Stimulated activated CD8-positive, alpha-beta memory T cell treated with anti-CD3 and anti-CD28 coated beads, Interleukin-4, amount 100 ng/mL, for 1 hour (primary cell): Measurements from ENCODE around the gene ADORA3.

ENCODE experiments used
- DNase-seq, 2 donors: peaks; one replicate each; pipeline ENCODE4 v3.0.0-alpha.2; 2020; ENCODE audit warnings: low read depth in 2 of 2, low spot score in 1 of 2

ADORA3 gene

DNA sequence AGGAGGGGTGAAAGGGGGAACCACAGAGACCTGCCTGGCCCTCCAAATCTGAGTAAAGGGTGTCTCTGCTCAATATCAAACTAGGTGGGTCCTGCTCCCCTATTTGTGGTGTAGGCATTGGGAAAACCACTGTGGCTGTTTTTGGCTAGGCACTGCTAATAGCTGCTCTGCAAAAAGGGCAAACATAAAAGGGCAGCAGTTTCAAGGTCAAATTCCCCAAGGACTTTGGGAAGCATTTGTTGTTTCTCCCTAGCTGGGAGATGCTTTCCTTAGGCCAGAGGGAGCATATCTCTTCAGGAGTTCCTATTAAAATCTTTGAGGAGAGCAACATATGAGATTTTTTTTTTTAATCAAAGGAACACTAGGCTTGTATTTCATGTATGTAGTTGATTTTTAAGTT lies 27.2 kb downstream of the ADORA3 start:
- DNase-seq = no peak

DNA sequence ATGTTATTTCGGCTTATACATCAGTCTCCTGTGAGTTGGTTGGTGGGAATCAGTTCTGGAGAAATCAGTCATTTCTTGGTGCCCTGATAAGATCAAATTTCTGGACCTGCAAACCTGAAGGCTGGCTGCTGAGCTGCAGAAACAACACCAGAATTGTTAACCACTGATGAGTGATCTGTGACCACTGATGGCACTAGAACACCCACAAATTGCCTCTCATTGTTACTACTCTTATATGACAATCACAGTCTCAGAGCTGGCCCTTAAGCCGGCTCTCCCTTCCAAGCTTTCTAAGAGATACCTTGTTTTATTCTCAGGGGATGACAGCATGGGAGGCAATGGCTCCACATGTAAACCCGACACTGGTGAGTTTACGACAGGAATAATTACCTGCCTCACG lies 27.7 kb downstream of the ADORA3 start:
- no peak for DNase-seq

DNA sequence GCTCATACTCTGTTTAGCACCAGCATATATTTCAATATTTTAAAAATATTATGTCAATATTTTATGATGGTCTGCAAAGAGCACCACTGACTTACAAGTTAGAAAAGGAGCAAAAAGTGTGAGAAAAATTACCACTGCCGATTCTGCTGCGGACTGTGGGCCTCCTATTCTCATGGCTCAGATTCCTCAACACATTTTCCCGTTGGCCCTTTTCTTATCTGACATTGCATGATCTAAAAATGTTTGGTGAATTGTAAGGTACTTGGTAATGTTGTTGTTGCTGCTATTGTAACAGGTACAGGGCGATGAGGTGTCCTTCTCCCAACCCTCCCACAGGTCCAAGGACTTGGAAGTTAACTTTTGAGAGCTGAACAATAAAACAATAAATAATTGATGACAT lies 28.9 kb downstream of the ADORA3 start:
- DNase-seq = no peak

DNA sequence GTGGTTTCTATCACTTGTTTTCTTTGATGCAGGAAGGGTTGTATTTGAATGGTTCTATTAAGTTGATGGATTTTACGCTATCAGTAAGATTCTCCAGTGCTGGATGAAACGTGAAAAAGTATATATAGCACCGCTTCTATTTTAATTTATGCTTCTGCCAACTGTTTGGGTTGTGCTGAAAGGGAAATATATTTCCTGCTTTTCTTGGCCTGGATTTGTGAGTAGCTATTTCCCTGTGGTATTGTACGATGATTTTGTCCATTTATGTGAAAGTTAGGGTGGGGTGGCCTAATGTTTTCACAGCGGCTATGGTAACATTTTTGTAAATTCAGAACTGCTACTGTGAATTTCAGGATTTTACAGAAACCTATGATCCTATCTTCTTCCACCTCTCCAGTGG lies 29.3 kb downstream of the ADORA3 start:
- DNase-seq = no peak

DNA sequence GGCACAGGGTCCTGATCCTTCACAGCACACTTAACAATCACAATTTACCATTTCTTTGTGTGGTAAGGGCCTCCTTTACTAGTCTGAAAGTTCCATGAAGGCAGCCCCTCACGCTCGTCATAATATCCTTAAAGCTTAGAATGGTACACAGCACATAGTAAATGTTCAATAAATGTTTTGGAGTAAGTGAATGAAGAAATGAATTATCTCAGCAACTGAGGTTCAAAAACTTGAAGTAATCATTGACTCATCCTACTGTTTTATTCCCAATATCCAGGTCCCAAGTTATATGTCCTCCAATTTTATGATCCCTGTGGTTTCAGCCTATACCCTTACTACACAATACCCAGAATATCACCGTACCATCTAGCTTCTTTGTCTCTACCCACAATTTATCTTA lies 31.9 kb downstream of the ADORA3 start:
- DNase-seq = no peak

DNA sequence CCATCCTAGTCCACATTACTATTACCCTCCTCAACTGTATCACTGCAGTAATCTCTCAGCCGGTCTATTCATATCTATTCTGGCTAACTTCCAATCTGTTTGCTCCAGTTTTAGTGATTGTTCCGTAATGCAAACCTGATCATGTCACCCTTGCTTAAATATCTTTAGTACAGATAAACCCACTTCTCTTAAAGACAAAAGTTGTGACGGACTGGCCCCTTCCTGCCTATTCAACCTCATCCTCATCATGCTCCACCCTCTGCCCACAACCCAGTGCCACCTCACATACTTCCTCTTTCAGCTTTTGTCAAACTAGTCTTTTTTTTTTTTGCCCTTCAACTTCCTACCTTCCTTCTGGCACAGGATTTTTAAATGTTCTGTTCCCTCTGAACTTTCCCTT lies 32.4 kb downstream of the ADORA3 start:
- DNase-seq = peak in 1 of 2 donors; percentile 40

DNA sequence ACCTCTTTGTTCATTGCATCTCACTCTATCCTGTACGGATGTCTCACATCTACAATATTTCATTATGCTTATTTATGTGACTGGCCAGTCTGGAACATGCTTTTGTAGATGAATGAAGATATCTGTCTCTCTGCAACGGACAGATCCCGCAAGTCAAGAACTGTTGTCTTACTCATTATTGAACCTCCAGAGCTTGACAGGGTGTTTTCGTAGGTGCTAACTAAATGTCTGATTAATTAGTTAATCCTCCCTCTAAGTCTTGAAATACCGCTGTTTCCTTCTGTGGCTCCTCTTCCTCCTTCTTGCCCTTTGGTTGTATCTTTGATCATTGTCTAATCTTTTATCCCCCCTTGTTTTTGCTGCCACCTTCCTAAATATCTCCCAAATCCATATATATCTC lies 32.8 kb downstream of the ADORA3 start:
- DNase-seq = no peak

DNA sequence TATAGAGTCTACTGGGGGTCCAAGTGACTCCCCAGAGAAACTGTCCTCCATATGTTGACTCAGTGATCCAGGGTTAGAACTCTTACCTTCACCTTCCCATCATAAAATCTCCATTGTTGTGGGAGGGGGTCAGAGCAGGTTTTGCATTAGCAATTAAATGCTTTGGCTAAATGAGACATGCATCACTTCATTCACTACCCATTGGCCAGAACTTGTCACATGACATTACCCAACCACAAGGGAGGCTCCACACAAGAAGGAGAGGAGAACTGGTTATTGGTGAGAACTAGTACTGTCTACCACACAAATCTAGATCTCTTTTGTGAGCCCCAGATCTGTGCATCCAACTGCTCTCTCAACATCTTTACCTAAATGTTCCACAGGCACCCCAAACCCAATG lies 33.9 kb downstream of the ADORA3 start:
- no peak for DNase-seq

DNA sequence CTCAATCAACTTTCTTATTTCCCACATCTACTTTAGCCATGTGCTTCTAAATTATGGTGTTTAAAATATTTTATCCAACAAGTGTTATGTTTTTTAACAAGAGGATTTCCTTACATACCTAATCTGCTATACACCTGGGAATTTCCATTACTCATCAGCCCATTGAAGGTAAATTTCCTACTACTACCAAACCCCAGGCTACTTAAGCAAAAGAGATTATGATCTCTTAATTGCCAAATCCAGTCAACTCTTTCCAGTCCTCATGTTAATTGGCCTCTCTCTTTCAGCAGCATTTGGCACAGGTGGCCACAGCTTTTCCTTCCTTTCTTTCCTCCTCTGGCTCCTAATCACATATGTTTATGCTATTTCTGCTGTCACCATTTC lies 34.7 kb downstream of the ADORA3 start:
- no peak for DNase-seq

DNA sequence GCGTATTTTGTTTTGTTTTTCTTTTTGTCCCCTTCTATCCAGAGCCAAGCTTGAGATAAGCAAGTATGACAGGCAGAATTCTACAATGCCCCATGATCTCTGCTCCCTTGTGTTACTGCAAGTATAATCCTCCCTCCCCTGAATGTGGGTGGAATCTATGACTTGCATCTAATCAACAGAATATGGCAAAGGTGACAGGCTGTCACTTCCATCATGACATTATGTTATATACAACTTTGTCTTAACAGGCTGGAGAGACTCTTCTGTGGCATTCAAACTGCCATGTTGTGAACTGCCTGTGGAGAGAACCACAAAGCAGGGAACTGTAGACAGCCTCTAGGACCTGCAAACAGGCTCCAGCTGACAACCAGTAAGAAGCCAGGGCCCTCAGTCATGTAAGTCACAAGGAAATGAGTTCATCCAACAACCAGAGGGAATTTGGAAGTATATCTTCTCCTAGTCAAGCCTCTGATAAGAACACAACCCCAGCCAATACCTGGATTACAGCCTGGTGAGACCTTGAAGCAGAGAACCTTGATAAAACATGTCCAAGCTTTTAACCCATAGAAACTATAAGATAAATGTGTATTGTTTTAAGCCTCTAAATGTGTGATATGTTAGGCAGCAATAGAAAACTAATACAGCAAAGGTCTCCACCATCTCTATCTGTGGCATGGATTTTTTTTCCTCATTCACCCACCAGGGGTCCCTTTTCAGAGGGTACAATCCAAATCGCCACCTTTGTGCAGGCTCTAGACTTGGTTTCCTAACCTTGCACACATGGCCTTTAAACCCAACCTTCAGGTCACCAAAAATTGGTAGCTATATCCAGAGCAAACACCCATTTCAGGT lies 35.3 kb downstream of the ADORA3 start:
- DNase-seq = no peak

DNA sequence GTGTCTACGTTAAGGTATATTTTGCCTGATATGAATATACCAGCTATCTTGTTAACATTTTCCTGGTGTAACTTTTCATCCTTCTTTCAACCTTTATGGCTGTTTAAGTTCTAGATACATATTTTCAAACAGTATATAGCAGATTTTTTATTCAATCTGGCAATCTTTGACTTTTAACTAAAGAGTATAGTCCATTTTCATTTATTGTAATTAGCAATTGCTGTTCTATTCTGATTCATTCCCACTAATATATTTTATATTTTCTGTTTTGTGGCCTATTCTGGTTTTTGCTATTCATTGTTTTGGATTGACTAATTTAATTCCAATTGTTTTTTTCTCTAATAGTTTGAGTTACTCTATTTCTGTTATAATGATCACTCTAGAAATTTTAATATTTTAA lies 37.0 kb downstream of the ADORA3 start:
- no peak for DNase-seq

DNA sequence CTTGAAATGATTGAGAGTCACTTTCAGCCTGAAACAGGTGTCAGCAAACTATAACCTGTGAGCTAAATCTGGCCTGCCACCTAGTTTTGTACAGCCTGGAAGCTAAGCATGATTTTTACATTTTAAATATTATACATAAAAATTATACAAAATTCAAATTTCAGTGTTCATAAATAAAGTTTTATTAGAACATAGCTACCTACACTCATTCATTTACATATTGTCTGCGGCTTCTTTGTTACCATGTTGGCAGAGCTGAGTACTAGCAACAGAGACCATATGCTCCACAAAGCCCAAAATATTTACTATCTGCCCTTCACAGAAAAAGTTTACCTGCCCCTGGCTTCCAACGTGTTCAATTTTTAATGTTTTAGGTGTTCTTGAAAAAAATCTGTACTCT lies 37.7 kb downstream of the ADORA3 start:
- DNase-seq = no peak

DNA sequence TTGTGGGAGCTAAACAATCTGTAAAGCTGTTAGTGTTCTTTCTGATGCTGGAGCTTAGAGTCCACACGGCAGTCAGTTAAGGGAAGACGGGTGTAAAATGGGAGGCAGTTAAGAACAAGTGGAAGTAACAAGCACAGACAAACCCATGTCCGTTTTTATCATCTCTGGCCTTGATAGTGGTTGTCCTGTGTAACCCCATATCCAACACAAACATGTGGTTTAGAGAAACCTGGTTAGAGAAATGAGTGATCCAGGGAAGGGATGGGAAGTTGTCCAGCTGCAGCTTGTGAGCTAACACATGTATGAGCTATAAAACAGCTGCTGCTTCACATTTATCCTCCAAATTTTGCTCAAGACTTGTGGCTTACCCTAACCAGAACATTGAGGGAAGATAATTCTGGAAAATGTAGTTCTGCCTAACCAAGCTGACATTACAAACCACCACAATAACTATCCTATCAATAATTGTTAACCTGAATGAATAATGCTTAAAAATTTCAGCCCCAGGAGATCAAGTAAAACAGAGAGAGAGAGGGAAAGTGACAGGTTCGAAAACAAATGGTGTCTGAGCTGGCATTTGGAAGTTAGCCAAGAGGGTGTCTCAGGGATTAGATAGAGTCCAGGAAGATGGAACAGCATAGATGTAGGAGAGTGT lies 40.3 kb downstream of the ADORA3 start:
- DNase-seq = no peak

DNA sequence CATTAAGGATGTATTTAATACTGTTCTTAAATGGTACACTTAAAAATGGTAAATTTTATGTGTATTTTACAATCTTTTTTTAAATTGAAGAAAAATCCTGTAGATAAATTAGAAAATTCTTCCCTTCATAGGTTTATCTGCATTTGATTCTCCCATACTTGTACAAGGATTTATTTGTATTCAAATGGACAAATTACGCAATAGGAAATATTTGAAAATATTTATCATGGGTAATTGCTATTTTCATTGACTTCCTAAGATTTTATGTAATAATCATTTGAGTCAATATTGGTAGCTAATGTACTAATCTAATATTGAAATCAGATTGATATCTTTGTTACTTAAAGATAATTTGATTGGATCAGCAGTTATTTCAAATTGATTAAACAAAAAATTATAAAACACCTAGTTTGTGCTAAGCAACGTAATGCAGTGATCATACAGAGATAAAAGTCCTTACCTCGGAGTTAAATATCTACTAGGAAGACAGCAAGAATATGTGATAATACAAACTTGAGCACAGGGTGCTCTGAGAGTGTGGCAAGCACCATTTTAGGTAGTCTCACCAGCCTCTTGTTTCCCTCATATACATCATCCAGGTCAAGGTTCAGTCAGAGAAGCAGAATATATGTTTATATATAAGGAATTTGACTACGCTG lies 40.9 kb downstream of the ADORA3 start:
- DNase-seq = no peak

DNA sequence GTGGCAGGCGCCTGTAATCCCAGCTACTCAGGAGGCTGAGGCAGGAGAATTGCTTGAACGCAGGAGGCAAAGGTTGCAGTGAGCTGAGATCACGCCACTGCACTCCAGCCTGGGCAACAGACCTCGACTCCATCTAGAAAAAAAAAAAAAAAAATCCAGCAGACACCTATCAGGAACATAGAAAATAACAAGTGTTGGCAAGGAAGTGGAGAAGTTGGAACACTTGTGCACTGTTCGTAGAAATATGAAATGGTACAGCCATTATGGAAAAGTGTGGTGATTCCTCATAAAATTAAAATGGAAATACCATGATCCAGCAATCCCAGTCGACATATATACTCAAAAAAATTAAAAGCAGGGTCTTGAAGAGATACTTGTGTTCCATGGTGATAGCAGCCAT lies 41.7 kb downstream of the ADORA3 start:
- DNase-seq = no peak

DNA sequence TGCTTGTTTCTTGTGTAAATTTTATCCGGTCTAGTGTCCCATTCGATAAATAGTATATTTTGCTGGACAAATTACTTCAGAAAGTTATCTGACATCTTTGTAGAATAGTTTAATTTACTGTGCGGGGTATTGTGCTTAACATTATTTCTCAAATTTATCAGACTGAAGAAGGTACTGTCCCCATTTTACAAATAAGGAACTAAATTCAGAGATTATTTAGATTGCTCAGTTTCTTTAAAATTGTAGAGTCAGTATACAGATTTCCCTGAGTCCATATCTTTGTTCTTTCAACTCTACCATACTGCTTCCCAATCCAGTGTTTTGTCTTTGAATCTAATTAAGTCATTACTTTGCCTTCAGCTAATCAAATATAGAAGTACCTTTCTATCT lies 47.8 kb downstream of the ADORA3 start:
- no peak for DNase-seq

DNA sequence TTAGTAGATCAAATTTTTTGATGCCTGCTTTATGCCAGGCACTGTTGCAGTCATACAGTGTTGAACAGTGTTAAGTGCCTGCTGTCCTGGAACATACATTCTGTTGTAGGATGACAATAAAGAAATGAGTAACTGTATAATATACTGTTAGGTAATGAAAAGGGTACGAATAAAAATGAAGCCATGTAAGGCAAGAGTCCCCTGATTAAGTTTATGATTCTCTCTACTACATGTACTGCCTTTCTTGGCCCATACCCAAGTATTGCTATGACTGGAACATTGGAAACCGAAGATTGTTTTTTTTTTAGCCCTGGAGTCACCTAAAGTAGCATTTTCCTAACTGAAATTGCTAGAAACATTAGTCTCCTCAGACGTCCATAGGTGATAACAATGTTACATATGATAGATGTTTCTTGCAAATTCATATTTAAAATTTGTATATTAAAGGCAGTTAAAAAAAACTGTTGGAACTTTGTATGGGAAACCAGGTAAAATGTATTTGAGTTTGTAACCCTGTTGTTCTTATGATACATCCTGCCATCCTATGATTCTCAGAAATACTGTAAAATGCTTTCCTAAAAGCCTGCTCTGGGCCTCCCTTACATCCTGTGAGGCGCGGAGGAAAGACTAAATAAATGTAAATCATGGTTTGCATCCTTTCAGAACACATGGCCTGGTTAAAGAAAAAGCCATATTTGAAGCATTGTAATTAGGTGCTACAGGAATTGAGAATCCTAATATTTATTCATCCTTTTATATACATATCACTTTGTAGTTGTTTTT lies 48.4 kb downstream of the ADORA3 start:
- no peak for DNase-seq

DNA sequence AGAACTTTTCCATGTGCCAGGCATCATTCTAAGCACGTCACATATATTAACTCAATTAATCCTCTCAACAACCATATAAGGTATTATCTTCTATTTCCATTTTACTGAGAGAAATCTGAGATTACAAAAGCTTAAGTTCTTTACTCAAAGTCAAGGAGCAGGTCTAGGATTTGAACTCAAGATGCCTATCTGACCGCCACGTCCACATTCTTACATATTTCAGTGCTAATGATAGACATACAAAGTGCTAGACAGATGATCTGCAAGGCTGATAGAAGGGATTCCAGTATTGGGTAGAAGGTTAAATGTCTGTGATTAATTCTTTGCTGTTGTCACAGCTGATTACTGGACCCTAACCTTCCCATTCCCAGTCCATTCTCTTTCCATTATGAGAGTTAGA lies 49.7 kb downstream of the ADORA3 start:
- no peak for DNase-seq

DNA sequence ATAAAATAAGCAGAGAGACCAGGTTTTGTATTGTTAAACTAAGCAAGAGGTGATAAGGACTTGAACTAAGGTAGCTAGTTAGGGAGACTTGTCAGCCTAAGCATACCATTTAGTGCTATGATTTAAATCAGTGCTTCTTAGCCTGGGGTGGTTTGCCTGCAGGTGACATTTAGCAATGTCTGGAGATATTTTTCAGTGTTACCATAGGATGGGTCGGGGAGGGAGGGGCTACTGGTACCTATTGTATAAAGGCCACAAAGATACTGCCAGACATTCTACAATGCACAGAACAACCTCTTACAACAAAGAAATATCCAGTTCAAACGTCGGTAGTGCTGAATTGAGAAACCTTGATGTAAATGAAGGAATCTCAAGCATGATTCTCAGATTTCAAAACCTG lies 50.9 kb downstream of the ADORA3 start:
- DNase-seq = no peak

DNA sequence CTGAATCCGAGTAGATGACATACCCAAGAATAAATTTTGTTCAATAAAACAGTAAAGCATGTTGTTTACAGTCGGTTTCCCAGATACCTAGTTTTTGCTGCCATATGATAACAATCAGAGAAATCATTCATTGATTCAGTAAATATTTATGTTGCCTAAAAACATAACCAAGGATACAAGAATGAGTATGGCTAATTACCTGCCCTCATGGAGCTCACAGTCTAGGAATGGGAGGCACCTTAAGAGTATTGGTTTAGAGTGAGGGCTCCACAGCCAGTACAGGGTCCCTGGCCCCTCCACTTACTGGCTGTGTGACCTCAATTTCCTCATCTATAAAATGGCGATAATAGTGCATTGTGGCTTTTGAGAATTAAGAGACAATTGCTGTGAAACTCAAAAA lies 53.2 kb downstream of the ADORA3 start:
- DNase-seq = no peak

DNA sequence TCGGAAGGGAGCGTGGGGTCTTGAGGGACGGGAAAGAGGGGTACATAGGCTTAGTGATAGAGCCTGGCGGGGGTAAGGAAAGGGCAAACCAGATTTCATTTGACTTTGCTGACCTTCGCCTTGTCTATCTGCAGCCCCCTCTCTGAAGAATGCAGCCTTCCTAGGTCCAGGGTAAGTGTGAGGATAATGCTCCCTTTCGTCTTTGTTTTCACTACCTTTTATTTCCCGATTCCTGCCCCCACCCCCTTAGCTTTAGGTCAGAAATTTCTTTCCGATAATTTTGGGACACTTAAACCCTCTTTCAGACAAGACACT lies 53.8 kb downstream of the ADORA3 start:
- no peak for DNase-seq
